Astrocyte of the spinal cord (primary cell): ENCODE results near the gene UCK1.

ENCODE experiments used
- DNase-seq: peaks from one replicate; pipeline ENCODE4 v3.0.0; 2011; ENCODE audit warnings: low read depth, low spot score
- H3K4me3 ChIP-seq: 2 replicates; pipeline ENCODE4 v1.5.1; 2011; ENCODE audit warnings: low read depth, mild to moderate bottlenecking, low read length, moderate library complexity
- CTCF ChIP-seq: IDR thresholded peaks from 2 replicates; pipeline ENCODE4 v1.5.1; 2012; ENCODE audit warnings: low read depth, mild to moderate bottlenecking, low read length, inconsistent platforms
- in situ Hi-C: cut with HindIII; loops from 2 replicates; pipeline ENCODE4 v1.10.0; 2017; ENCODE audit warnings: low sequenced_read_pairs

The UCK1 gene

GRCh38 chr9:131487001-131487400, 44.1 kb downstream of the UCK1 start:
- DNase-seq = no peak
- H3K4me3 ChIP-seq = no peak overlapping the region
- no peak for TF ChIP-seq CTCF
- in situ Hi-C loops = no loop called here

- no peak for TF ChIP-seq CTCF
- no peak for DNase-seq
- in situ Hi-C loops = no loop called here
- H3K4me3 ChIP-seq = no peak overlapping the region
Observed at GRCh38 chr9:131485728-131486422, 45.2 kb downstream of the UCK1 start.

- H3K4me3 ChIP-seq = no peak overlapping the region
- in situ Hi-C loops = no loop called here
- no peak for DNase-seq
- no peak for TF ChIP-seq CTCF
Observed at GRCh38 chr9:131485206-131485605, 45.9 kb downstream of the UCK1 start.

GRCh38 chr9:131484560-131485185, 46.4 kb downstream of the UCK1 start:
- in situ Hi-C loops = no loop called here
- no peak for TF ChIP-seq CTCF
- no peak overlapping the region for H3K4me3 ChIP-seq
- DNase-seq = no peak

GRCh38 chr9:131484051-131484445, 47.0 kb downstream of the UCK1 start:
- in situ Hi-C loops = no loop called here
- TF ChIP-seq CTCF = no peak
- H3K4me3 ChIP-seq = no peak overlapping the region
- DNase-seq = no peak

- no peak for TF ChIP-seq CTCF
- in situ Hi-C loops = no loop called here
- DNase-seq = no peak
- no peak overlapping the region for H3K4me3 ChIP-seq
Observed at GRCh38 chr9:131483319-131484050, 47.6 kb downstream of the UCK1 start.
